Transverse colon (tissue), 4 donors: Measurements from ENCODE around the gene NFXL1.

Experiments
- CTCF ChIP-seq, 5 experiments: fragments of 200-600 bp in 3 of 5; fragments of 450-650 bp in 2 of 5; sonication (generic) in 3 of 5; IDR thresholded peaks; 1 replicate in 2 of 5; 2 replicates in 3 of 5; pipeline ENCODE4 v1.5.1; 2016 to 2017; ENCODE audit warnings: antibody characterized with exemption in 5 of 5, inconsistent platforms in 3 of 5, mild to moderate bottlenecking in 2 of 5, moderate library complexity in 1 of 5
- POLR2A ChIP-seq: fragments of 450-650 bp; IDR thresholded peaks from one replicate; pipeline ENCODE4 v1.6.1; 2016; ENCODE audit warnings: antibody characterized with exemption, mild to moderate bottlenecking, moderate library complexity
- POLR2AphosphoS5 ChIP-seq, 3 donors: sonication (generic); formaldehyde crosslinking; IDR thresholded peaks; one replicate each; pipeline ENCODE4 v1.6.1; 2016; ENCODE audit warnings: antibody characterized with exemption in 3 of 3

- no peak for TF ChIP-seq CTCF (IDR thresholded peaks at IDR 0.05)
- no peak for TF ChIP-seq POLR2A
- no peak for TF ChIP-seq POLR2AphosphoS5 (IDR thresholded peaks at IDR 0.05)
These were observed 97.1 kb downstream of the NFXL1 start for GRCh38 chr4:47817275-47817674.
